Gastrocnemius medialis (tissue), 4 donors: ENCODE data around the gene CCDC77.

ENCODE experiments used
- POLR2A ChIP-seq, 2 donors: fragments of 450-650 bp; IDR thresholded peaks; one replicate each; pipeline ENCODE4 v1.6.1; 2017; ENCODE audit warnings: antibody characterized with exemption in 2 of 2, mild to moderate bottlenecking in 2 of 2, moderate library complexity in 2 of 2
- TF ChIP-seq, protein P1 (sequence below), 5 experiments: fragments of 450-650 bp in 3 of 5; fragments of 200-600 bp in 2 of 5; sonication (generic) in 2 of 5; IDR thresholded peaks in 4 of 5; conservative IDR thresholded peaks in 1 of 5; 1 replicate in 4 of 5; 2 replicates in 1 of 5; pipeline ENCODE4 v1.5.1; 2016 to 2019; ENCODE audit warnings: antibody characterized with exemption in 5 of 5, mild to moderate bottlenecking in 3 of 5, moderate library complexity in 3 of 5

- TF ChIP-seq POLR2A (IDR thresholded peaks at IDR 0.05), result peak in 1 of 2 donors; percentile 57
- TF ChIP-seq, protein P1, sequence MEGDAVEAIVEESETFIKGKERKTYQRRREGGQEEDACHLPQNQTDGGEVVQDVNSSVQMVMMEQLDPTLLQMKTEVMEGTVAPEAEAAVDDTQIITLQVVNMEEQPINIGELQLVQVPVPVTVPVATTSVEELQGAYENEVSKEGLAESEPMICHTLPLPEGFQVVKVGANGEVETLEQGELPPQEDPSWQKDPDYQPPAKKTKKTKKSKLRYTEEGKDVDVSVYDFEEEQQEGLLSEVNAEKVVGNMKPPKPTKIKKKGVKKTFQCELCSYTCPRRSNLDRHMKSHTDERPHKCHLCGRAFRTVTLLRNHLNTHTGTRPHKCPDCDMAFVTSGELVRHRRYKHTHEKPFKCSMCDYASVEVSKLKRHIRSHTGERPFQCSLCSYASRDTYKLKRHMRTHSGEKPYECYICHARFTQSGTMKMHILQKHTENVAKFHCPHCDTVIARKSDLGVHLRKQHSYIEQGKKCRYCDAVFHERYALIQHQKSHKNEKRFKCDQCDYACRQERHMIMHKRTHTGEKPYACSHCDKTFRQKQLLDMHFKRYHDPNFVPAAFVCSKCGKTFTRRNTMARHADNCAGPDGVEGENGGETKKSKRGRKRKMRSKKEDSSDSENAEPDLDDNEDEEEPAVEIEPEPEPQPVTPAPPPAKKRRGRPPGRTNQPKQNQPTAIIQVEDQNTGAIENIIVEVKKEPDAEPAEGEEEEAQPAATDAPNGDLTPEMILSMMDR (IDR thresholded peaks at IDR 0.05 in 4 of 5, conservative IDR thresholded peaks at IDR 0.05 in 1 of 5), result no peak
Measured at GRCh38 chr12:459430-460258, 58.2 kb downstream of the CCDC77 start, which contains the start of gene B4GALNT3.
